ENCODE results near the gene QTRT2.

- no peak for TF ChIP-seq CTCF (IDR thresholded peaks at IDR 0.05; ENCODE audit: poor library complexity, severe bottlenecking)
- no peak for TF ChIP-seq EZH2 (IDR thresholded peaks at IDR 0.05; ENCODE audit: borderline replicate concordance, insufficient read depth, low read length, poor library complexity, severe bottlenecking)
- no peak for TF ChIP-seq EP300 (conservative IDR thresholded peaks at IDR 0.05; ENCODE audit: poor library complexity, severe bottlenecking)
- TF ChIP-seq POLR2AphosphoS5 (IDR thresholded peaks at IDR 0.05), result no peak
- no peak for TF ChIP-seq REST (IDR thresholded peaks at IDR 0.05; ENCODE audit: borderline replicate concordance)
- no peak for TF ChIP-seq SMC3 (conservative IDR thresholded peaks at IDR 0.05; ENCODE audit: poor library complexity)
- TF ChIP-seq MXI1 (conservative IDR thresholded peaks at IDR 0.05; ENCODE audit: poor library complexity, severe bottlenecking), result no peak
Measured at GRCh38 chr3:114083112-114083511, 26.6 kb downstream of the QTRT2 start.
